SH-SY5Y (cell line): ENCODE data around the gene SUMO3.

Experiments
- GATA2 ChIP-seq: IDR thresholded peaks from 2 replicates; pipeline ENCODE4 v1.6.1; 2011; ENCODE audit warnings: mild to moderate bottlenecking, low read depth, low read length
- GATA3 ChIP-seq: IDR thresholded peaks from 2 replicates; pipeline ENCODE4 v1.6.1; 2011; ENCODE audit warnings: low read depth, mild to moderate bottlenecking, low read length, moderate library complexity

DNA sequence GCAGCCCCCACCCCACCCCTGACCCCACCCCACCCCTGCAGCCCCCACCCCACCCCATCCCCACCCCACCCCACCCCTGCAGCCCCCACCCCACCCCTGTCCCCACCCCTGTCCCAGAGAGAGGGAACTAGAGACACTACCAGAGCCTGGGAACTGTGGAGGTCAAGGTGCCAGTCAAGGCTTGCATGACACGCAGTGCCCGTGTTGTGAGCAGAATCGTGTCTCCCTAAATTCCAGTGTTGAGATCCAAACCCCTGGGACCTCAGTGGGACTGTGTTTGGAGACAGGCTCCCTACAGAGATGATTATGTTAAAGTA lies 18.4 kb upstream of the SUMO3 start:
- no peak for TF ChIP-seq GATA2
- TF ChIP-seq GATA3: no peak
